ENCODE results near the gene FSTL3.

GRCh38 chr19:648904-649801, 27.0 kb upstream of the FSTL3 start:
- no peak for TF ChIP-seq ZNF24 (IDR thresholded peaks at IDR 0.05)
- no peak for TF ChIP-seq FOXO1 (CRISPR knock-in tag; IDR thresholded peaks at IDR 0.05)
- TF ChIP-seq NFYC (CRISPR knock-in tag; IDR thresholded peaks at IDR 0.05): no peak
- TF ChIP-seq MIER3 (CRISPR knock-in tag; IDR thresholded peaks at IDR 0.05; ENCODE audit: borderline replicate concordance): no peak
- TF ChIP-seq ZNF296 (CRISPR knock-in tag; conservative IDR thresholded peaks at IDR 0.05): no peak
- no peak for TF ChIP-seq HMG20B (CRISPR knock-in tag; conservative IDR thresholded peaks at IDR 0.05)
- no peak for TF ChIP-seq ZSCAN12 (CRISPR knock-in tag; IDR thresholded peaks at IDR 0.05)

Data from HepG2 (cell line).